Nephron (organoid): ENCODE measurements around the gene UQCRC1.

Experiments
- H3K27ac Mint-ChIP-seq, 3 experiments: 2 replicates each; pipeline ENCODE4 v1.8.0; 2020; ENCODE audit warnings: mixed read lengths in 3 of 3, mild to moderate bottlenecking in 2 of 3, moderate library complexity in 1 of 3
- H3K27me3 Mint-ChIP-seq: 2 replicates; pipeline ENCODE4 v1.8.0; 2021; ENCODE audit warnings: low read depth, mild to moderate bottlenecking, moderate library complexity, mixed read lengths
- H3K36me3 Mint-ChIP-seq: 2 replicates; pipeline ENCODE4 v1.8.0; 2020; ENCODE audit warnings: low read depth, mixed read lengths
- H3K4me1 Mint-ChIP-seq: 2 replicates; pipeline ENCODE4 v1.8.0; 2020; ENCODE audit warnings: mixed read lengths
- H3K4me3 Mint-ChIP-seq, 3 experiments: 2 replicates each; pipeline ENCODE4 v1.8.0; 2020; ENCODE audit warnings: mild to moderate bottlenecking in 3 of 3, mixed read lengths in 3 of 3, moderate library complexity in 2 of 3
- H3K9me3 Mint-ChIP-seq: 2 replicates; pipeline ENCODE4 v1.8.0; 2020; ENCODE audit warnings: mixed read lengths
- TF ChIP-seq, protein P1 (sequence below), 3 experiments: fragments of 200-600 bp; sonication (generic); IDR thresholded peaks; one replicate each; pipeline ENCODE4 v1.5.0; 2021; ENCODE audit warnings: antibody characterized with exemption in 3 of 3; ENCODE audit not compliant: unreplicated experiment in 3 of 3

UQCRC1 gene

GRCh38 chr3:48625600-48625999 is 16.2 kb upstream of the UQCRC1 start:
- no peaks in the 10 kb centered on the region for H3K9me3 Mint-ChIP-seq
- H3K27me3 Mint-ChIP-seq, result peaks cover 4% of the 10 kb centered on the region
- H3K27ac Mint-ChIP-seq, result no peak overlapping the region
- H3K4me3 Mint-ChIP-seq, result no peak overlapping the region
- H3K36me3 Mint-ChIP-seq, result peaks cover 27% of the 10 kb centered on the region
- TF ChIP-seq, protein P1, sequence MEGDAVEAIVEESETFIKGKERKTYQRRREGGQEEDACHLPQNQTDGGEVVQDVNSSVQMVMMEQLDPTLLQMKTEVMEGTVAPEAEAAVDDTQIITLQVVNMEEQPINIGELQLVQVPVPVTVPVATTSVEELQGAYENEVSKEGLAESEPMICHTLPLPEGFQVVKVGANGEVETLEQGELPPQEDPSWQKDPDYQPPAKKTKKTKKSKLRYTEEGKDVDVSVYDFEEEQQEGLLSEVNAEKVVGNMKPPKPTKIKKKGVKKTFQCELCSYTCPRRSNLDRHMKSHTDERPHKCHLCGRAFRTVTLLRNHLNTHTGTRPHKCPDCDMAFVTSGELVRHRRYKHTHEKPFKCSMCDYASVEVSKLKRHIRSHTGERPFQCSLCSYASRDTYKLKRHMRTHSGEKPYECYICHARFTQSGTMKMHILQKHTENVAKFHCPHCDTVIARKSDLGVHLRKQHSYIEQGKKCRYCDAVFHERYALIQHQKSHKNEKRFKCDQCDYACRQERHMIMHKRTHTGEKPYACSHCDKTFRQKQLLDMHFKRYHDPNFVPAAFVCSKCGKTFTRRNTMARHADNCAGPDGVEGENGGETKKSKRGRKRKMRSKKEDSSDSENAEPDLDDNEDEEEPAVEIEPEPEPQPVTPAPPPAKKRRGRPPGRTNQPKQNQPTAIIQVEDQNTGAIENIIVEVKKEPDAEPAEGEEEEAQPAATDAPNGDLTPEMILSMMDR (IDR thresholded peaks at IDR 0.05; ENCODE audit: unreplicated experiment in 3 of 3), result no peak
- no peaks in the 10 kb centered on the region for H3K4me1 Mint-ChIP-seq

- no peak overlapping the region for H3K4me3 Mint-ChIP-seq
- H3K27ac Mint-ChIP-seq, result no peak overlapping the region
- peaks cover 4% of the 10 kb centered on the region for H3K27me3 Mint-ChIP-seq
- TF ChIP-seq, protein P1 (IDR thresholded peaks at IDR 0.05; ENCODE audit: unreplicated experiment in 3 of 3), result no peak
- H3K9me3 Mint-ChIP-seq, result no peaks in the 10 kb centered on the region
- H3K4me1 Mint-ChIP-seq, result no peaks in the 10 kb centered on the region
- peaks cover 27% of the 10 kb centered on the region for H3K36me3 Mint-ChIP-seq
Measured at GRCh38 chr3:48624767-48625166, 15.3 kb upstream of the UQCRC1 start.

DNA sequence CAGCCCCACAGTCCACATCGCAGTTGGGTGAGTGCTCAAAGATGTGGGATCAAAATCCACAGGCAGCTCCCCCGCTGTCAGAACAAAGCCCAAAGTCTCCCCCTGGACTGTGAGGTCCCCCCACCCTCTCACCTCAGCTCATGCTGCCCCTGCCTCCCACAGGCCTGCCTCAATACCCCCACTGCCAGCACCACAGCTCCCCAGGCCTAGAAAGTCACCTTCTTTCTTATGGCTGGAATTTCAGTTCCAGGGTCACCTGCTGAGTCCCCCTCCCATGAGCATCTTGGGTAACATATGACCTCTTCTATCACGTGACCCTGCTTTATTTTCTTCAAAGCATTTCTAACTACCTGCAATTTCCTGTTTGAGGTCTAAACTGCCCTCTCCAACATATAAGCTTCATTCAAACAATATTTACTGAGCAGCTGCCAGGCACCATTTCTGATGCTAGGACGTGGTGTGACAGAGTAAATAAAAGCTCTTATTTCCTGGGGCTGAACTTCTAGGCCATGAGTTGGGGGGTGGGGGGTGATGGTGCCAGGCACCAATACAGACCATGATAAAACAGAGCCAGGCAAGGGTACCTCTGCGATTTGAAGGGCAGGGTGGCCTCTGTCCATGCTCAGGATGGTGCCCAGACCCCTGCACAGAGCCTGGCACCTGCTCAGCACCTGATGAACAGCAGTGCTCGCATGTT is 14.6 kb upstream of the UQCRC1 start:
- Mint-ChIP-seq H3K4me3 (no peak overlapping the region), H3K4me1 (no peaks in the 10 kb centered on the region), H3K27ac (peak overlapping the region in 1 of 3 experiments; percentile 33), H3K9me3 (no peaks in the 10 kb centered on the region), H3K36me3 (peaks cover 21% of the 10 kb centered on the region), H3K27me3 (peaks cover 4% of the 10 kb centered on the region)
- TF ChIP-seq, protein P1 (IDR thresholded peaks at IDR 0.05; ENCODE audit: unreplicated experiment in 3 of 3), result no peak

DNA sequence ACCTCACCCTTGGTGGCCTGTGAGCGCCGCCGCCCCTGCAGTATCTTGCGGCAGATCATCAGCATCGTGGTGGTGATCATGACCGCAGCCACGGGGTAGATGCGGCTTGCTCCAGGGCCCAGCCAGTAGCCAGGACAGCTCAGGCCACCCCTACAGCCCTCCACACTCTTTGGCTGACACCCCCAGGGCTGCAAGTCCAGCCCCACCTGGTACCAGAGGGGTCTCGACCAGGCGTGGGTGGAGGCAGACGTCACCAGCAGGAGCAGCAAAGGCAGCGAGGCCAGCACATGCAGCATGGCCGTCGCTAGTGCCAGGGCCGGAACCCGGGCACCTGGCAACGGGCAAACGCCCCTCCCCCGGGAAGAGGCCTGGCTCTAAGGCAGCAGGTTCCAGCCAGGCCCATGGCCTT is 12.0 kb upstream of the UQCRC1 start, which contains the start of gene TMEM89:
TMEM89 (minus strand) TSS at position 309 of the 409 bp plus-strand sequence; CDS start at position 296, 13 bp downstream.
- Mint-ChIP-seq H3K27ac (no peak within 1 kb of the TSS), H3K27me3 (peaks cover 4% of the 10 kb centered on the region), H3K4me3 (no peak within 1 kb of the TSS), H3K36me3 (peaks cover 8% of the 10 kb centered on the region), H3K4me1 (no peaks in the 10 kb centered on the region), H3K9me3 (no peaks in the 10 kb centered on the region)
- TF ChIP-seq, protein P1 (IDR thresholded peaks at IDR 0.05; ENCODE audit: unreplicated experiment in 3 of 3), result no peak

DNA sequence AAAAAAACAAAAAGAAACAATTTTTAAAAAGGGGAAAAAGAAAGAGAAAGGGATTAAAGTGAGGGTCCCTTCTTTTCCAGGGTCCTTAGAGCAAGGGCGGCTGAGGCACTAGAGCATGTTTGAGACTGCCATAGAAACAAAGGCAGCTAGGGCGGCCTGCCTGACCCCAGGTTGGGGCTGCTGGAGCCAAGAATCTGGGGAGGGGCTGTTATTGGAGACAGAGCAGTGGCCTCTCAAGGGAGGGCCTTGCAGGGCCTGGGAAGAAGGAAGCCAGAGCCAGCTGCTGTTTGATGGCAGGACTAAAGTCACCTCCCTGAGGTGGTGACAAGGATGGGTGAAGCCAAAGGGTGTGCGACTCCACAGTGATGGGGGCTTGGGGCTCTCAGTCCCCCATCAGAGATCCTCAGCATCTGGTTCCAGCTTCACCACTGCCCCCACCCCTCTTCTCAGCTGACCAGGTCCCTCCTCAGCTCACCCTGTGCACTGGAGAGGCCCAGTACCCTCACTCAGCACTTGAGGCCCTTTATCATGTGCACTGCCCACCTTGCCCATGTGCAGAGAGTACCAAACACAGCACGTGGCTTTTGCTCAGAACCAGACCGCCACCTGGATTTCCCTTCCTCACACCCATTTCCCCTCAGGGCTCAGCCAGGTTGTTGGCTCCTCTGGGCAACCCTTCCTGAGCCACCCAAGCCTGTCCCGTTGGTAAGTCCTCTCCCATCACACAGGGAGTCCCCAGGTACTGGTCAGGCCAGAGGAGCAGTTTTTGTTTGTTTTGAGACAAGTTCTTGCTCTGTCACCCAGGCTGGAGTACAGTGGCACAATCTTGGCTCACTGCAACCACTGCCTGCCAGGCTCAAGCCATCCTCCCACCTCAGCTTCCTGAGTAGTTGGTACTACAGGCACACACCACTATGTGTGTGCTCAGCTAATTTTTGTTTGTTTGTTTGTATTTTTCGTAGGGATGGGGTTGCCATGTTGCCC is 10.4 kb upstream of the UQCRC1 start:
- TF ChIP-seq, protein P1 (IDR thresholded peaks at IDR 0.05; ENCODE audit: unreplicated experiment in 3 of 3), result no peak
- Mint-ChIP-seq H3K4me3 (no peak overlapping the region), H3K36me3 (peaks cover 6% of the 10 kb centered on the region), H3K4me1 (no peaks in the 10 kb centered on the region), H3K9me3 (no peaks in the 10 kb centered on the region), H3K27ac (peak overlapping the region in 1 of 3 experiments; percentile 32), H3K27me3 (peaks cover 4% of the 10 kb centered on the region)
